Measurements from ENCODE around the gene SLAMF6.

DNA sequence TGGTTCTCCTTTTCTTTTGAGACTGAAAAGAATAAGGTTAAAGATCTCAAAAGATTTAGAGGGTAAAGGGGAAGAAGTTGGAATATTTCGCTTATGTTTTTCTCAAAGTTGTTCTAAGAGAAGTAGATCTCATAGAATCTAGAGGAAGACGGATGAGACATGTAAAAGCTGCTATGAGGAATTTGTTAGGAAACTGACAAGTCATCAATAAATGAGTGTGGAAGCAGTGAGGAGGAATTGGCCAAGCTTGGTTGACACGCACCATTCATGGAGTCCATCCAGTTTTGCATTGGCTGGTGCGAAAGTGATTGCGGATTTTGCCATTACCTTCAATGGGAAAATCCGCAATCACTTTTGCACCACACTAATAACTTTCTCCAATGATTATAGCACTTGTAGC is 20.0 kb downstream of the SLAMF6 start:
- TF ChIP-seq, protein P1, sequence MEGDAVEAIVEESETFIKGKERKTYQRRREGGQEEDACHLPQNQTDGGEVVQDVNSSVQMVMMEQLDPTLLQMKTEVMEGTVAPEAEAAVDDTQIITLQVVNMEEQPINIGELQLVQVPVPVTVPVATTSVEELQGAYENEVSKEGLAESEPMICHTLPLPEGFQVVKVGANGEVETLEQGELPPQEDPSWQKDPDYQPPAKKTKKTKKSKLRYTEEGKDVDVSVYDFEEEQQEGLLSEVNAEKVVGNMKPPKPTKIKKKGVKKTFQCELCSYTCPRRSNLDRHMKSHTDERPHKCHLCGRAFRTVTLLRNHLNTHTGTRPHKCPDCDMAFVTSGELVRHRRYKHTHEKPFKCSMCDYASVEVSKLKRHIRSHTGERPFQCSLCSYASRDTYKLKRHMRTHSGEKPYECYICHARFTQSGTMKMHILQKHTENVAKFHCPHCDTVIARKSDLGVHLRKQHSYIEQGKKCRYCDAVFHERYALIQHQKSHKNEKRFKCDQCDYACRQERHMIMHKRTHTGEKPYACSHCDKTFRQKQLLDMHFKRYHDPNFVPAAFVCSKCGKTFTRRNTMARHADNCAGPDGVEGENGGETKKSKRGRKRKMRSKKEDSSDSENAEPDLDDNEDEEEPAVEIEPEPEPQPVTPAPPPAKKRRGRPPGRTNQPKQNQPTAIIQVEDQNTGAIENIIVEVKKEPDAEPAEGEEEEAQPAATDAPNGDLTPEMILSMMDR (IDR thresholded peaks at IDR 0.05 in 4 of 5, conservative IDR thresholded peaks at IDR 0.05 in 1 of 5): no peak
- no peak for TF ChIP-seq POLR2A (IDR thresholded peaks at IDR 0.05)

Data from gastrocnemius medialis (tissue), 4 donors.